C4-2B (cell line): ENCODE results near the gene ACTRT3.

Experiments used
- H3K27ac ChIP-seq: fragments of 450-650 bp; 2 replicates; pipeline ENCODE4 v1.5.1; 2017
- CTCF ChIP-seq: fragments of 450-650 bp; conservative IDR thresholded peaks from 2 replicates; pipeline ENCODE4 v1.5.1; 2017; ENCODE audit warnings: mild to moderate bottlenecking
- ZFX ChIP-seq: fragments of 450-650 bp; IDR thresholded peaks from 2 replicates; pipeline ENCODE4 v1.6.1; 2017

ACTRT3 gene

GRCh38 chr3:169772305-169772896 lies 3.0 kb upstream of the ACTRT3 start:
- TF ChIP-seq ZFX: no peak
- no peak for TF ChIP-seq CTCF
- peak overlapping the region; percentile 98 for H3K27ac ChIP-seq

GRCh38 chr3:169771497-169772304 lies 2.3 kb upstream of the ACTRT3 start:
- TF ChIP-seq CTCF: no peak
- TF ChIP-seq ZFX: no peak
- peak overlapping the region; percentile 53; the same call in 1 of the 2 replicates for H3K27ac ChIP-seq

GRCh38 chr3:169764882-169765612 lies 4.3 kb downstream of the ACTRT3 start, which contains the start of gene TERC:
TSS of gene TERC (minus strand) at chr3:169765060.
- TF ChIP-seq ZFX (peak; percentile 69), CTCF (no peak)
- H3K27ac ChIP-seq: peak within 1 kb of the TSS; percentile 87

GRCh38 chr3:169764312-169764881 lies 5.0 kb downstream of the ACTRT3 start:
- TF ChIP-seq ZFX: peak; percentile 85; the same call in 1 of the 2 replicates
- TF ChIP-seq CTCF: no peak
- peak overlapping the region; percentile 87 for H3K27ac ChIP-seq

- TF ChIP-seq ZFX (no peak), CTCF (no peak)
- H3K27ac ChIP-seq: no peak overlapping the region
Observed at GRCh38 chr3:169760479-169760878, 8.9 kb downstream of the ACTRT3 start.

GRCh38 chr3:169759256-169759655 lies 10.1 kb downstream of the ACTRT3 start:
- no peak for TF ChIP-seq CTCF
- no peak for TF ChIP-seq ZFX
- H3K27ac ChIP-seq: no peak overlapping the region
